Measurements from ENCODE around the gene THADA.
"Not testable (repeated sequence)": the region's sequence is repeated elsewhere in the genome, so short reads cannot be mapped to it uniquely, and the experiment has no call there.

THADA gene

DNA sequence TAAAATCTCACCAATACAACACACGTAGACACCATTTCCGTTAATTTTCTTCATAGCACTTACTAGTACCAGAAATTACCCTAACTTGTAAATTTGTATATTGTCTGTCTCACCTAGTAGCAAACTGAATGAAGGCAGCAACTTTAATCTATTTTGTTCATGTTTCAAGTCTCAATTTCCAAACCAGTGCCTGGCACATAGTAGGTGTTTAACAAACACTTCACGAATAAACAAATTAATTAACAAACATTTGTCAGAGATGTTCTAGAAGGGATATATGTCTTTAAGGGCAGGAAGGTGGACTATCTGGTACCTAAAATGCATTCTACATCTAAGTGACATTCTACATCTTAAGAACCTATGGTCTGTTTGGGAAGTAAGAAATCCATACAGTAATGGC, 963 bp downstream of the THADA start:
- DNase-seq (ENCODE audit: low read depth in 3 of 3) = no peak

DNA sequence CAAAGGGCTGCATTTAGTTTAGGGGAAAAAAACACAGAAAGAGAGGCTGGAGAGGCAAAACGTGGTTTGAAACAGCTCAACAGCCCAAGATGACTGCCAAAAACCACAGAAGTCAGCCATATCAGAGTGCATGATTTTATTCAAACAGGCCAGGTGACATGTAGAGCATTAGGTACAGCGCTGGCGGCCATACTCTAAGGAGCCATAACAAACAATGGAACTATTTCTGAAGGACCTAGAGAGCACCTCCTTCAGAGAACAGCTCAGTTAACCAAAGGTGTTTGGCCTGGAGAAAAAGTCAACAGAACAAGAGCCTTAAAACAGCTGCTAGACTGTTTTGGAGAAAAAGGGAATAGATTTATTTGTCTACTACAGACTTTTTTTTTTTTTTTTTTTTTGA, 2.6 kb downstream of the THADA start:
- no peak for DNase-seq (ENCODE audit: low read depth in 3 of 3)

DNA sequence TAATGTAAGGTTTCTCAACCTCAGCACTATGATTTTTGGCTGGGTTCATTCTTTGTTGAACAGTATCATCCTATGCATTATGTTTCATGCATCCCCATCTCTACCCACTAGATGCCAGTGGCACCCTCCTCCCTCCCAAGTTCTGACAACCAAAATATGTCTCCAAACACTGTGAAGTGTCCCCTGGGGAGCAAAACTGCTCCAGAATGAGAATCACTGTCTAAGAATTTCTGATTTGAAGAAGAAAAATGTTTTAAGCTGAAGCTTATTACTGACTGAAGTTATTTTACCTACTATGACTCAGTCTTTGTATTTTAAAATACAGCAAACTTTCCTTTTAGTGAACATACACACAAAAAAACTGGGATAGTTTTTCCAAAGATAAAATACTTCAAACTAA, 3.4 kb downstream of the THADA start:
- DNase-seq (ENCODE audit: low read depth in 3 of 3) = no peak

DNA sequence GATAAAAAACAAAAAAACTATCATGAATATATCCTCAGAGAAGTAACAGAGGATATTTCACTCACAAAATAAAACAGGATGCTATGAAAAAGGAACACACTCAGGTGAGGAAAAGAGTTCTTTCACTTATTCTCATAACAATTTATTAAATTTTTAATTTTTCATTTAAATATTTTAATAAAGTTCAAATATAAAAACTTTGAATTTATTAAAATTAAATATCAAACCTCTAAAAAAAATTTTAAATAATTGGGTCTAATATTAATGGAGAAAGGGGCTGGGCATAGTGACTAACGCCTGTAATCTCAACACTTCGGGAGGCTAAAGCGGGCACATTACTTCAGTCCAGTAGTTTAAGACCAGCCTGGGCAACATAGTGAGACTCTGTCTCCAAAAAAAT, 10.1 kb downstream of the THADA start:
- DNase-seq (ENCODE audit: low read depth in 3 of 3) = no peak

DNA sequence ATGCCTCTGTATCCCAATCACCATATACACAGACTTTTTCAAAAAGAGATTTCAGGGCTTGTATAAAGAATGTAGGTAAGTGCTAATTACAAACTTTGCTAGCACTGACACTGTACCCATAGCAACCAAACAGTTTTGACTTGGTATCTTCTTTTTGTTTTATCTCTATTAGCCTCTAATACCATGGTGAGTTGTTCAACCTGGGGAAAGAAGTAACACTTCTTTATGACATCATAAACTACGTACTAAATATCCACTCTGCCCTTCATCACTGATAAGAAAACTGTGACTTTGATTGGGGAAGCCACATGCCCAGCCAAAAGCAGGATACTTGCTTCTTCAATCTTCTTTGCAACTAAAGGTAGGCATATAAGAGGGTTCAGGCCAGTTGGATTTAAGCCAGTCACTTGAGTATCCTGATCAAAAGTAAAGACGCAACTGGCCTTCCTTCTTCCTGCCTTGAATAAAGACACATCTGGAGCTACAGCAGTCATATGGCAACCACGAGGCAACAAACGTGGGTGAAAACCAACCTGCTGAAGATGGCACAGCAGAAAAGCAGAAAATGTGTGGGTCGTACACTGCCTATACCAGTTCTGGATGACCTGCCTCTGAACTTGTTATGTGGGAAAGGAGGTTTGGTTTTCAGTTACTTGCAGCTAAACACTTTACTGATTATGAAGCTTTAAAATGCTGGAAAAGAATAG, 16.4 kb downstream of the THADA start:
- DNase-seq (ENCODE audit: low read depth in 3 of 3) = no peak

DNA sequence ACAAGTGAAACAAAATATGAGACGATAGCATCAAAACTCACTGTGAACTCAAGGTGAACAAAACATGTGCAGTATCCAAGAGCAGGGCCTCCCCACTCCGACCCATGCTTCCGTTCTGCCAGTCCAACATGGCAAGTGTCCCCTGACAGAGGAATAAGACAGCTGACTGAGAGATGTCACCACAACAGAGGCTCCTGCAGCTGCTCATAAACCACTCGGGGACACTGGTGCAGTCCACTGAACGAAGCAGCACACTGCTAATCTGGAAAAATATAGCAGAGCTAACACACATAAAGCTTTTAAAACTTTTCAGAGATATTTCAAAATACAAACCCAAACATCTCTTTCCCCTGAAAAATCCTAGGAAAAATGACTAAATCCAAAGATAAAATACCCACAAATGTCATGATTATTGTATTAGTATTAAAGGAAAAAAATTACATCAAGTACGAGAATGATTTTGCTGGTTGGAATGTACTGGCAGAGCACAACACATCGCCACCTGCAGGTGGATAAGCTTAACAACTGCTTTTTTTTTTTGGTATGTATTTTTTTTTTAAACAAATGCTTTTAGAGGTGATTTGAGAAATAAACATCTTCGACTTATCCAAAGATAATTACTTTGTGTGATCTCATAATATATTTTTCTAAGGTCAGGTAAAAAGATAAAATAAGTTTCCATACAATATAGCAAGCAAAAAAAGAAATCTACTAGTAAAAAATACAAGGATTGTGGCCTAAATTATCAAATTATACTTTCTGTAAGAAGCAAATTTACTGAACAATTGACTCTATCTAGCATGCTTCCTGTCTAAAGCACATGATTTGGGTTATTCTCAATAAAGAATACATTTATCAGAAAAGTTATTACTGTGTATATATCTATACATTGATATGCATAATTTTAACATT, 18.6 kb downstream of the THADA start:
- no peak for DNase-seq (ENCODE audit: low read depth in 3 of 3)

DNA sequence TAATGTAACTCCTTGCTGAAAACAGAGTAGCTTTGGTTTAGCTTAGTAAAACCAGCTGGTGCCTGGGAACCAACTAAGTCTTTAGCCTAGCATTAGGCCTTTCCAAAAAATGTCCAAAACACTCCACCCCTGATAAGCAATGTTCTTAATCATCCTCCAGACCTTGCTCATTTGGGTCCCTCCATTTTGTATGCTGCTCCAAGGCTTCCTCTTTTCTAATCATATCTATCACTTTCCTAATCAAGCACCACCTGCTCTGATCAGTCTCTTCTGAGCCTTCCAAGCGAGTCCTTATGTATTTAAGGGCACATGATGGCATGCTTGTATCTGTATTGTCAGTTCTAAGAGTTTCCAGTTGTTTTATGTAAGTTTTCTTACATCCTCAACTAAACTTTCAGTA, 23.6 kb downstream of the THADA start:
- DNase-seq (ENCODE audit: low read depth in 3 of 3) = no peak

DNA sequence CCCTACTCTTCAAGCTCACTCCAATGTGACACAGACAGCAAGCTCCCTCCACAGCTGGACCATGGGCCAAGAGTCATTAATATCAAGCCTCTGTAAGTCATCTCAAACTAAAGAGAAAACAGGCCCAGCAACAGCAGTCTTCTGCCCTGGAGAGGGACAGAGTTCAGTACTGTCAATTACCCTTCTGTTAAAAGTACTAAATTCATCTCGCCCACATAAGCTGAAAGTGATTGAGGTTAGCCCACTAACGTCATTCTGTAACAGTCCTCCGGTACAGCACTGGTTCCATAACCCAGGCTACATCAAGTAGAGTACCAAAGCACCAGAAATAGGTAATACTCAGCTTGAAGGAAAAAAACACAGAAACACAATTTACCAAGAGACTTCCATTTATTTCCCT, 25.9 kb downstream of the THADA start:
- no peak for DNase-seq (ENCODE audit: low read depth in 3 of 3)

DNA sequence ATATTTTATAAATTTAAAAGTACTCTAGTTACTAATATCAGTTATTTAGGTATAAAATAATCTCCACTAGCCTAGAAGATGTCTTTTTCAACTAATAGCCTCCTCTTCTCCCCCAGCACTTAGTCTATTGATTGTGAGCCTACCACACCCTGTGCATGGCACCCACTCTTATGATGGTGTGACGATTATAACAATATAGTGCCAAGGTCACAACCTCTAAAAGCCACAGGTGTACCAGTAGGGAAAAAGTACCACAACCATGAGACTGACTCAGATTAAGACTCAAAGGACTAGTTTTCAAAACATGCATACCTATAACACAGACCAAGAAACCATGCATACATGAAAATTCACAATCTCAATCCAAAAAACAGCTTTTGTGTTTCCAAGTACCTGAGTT, 27.6 kb downstream of the THADA start:
- no peak for DNase-seq (ENCODE audit: low read depth in 3 of 3)

DNA sequence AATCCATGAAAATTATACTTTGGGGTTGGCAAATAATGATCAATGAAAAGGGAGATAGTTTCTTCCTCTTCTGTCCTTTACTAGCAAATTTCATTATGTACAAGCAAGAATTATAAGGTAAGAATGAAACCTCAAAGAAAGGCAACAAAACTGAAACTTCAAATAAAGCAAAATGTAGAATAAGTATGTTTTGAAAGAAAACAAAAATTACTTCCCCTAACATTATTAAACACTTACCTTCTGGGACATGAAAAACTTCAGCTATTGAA, 29.4 kb downstream of the THADA start:
- DNase-seq (ENCODE audit: low read depth in 3 of 3) = no peak

DNA sequence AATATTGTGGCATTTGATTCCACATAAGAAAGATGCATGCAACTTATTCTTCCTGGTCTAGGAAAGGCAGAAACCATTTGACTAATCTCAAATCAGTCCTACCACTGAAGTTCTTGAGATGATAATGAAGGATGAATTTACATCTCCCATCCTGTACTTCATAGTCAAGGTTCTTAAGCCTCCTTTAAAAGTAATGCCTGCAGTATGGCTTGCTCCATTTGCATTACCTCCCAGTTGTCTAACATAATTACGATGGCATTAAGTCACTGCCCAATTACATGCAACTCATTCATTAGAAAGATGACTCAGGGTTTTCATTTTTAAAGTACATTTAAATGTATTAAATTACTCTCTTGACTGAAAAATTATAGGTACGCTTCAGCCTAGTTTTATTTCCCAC, 32.2 kb downstream of the THADA start:
- no peak for DNase-seq (ENCODE audit: low read depth in 3 of 3)

DNA sequence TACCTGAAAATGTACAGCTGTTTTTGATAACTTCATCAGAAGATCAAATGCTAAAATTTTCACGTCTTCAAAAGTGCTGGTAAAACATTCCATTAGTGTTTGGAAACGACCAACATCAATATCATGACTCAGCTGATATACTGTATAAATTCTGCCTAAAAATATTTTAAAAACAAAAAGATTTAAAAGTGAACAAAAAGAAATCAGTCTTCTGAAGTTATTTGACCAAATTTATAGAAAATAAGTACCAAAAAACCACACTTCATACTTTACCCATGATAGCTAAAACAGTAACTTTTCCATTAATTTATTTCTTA, 35.6 kb downstream of the THADA start:
- DNase-seq (ENCODE audit: low read depth in 3 of 3) = no peak

DNA sequence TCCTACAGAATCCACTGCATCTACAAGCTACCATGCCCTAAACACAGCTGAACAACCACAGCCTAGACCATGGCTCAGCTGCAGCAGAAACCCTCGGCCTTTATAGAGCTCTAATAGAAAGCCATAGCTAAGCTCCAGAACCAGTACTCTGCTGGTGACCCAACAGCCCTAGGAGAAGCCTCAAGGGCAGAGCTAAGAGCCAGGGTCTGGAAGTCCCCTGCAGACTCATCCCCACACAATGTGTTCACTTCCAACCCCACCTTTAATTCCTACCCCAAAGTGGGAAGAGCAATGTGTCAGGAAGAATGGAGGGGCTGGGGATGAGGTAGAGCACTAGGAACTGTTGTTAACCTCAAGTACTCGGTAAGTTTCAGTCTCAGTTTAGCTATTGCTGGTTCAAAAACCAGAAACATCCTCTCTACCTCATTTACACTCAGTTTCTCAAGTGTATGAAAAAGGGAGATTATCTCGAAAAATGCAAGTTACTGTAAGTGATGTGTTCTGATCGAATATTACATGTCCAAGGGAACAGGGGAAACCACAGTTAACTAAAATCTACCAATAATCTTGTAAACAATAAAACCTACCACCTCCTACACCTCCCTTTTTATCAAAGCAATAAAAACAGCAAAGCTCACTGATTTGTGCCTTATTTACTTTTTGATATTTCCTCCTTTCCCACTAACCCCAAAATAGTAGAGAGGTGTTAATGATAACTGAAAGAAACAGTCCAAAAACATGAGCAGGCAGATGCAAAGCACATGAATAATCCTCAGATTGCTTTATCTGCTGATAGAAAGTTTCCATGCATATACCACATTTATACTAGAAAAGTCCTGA, 36.2 kb downstream of the THADA start:
- DNase-seq (ENCODE audit: low read depth in 3 of 3) = no peak

DNA sequence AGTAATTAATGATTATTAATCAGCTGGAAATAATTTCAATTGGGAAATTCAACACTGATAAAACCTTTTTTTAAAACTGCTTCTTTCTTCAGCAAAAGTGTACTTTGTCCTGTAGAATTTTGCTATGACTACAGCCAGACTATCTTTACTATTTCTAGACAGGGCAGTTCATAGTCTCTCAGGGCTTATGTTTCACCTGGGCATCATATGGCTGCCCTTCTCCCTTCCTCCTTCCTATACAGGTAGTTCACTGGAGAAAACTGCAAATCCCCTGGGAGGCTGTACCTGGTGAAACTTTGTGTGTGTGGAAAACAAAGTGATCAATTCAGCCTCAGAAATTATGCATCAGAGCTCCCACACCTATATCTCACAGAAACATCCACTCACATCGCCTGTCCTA, 38.6 kb downstream of the THADA start:
- no peak for DNase-seq (ENCODE audit: low read depth in 3 of 3)

DNA sequence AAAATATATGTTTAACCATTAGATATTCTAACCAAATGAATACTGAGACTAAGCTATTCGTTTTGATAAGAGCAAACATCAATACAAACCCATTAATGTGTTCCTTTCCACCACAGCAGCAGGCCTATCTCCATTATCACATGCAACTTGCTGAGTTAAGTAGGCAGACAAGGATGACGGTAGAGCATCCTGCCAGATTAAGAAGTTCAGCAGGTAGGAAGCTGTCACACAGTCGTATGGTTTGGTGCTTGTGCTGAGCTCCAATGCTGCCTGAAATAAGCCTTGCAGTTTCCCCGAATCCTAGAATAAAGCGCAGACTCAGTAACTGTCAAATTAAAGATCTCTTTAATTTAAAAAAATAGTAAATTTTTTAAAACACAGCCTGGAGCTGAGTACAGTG, 39.6 kb downstream of the THADA start:
- no peak for DNase-seq (ENCODE audit: low read depth in 3 of 3)

DNA sequence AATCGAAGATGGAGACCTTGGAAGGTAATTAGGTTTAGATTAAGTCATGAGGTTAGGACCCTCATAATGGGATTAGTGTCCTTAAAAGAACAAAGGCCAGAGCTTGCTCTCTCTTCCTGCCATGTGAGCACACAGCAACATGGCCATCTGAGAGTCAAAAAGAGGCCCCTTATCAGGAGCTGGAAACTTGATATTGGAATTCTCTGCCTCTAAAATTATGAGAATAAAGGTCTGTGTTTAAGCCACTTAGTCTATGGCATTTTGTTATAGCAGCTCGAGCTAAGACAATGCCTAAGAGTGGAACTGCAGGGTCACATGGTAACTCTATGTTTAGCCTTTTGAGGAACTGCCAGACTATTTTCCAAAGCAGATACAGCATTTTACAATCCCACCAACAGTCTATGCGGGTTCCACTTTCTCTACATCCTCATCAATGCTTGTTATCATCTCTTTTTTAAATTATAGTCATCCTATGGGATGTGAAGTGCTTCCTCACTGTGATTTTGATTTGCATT, 42.4 kb downstream of the THADA start:
- DNase-seq (ENCODE audit: low read depth in 3 of 3) = no peak

DNA sequence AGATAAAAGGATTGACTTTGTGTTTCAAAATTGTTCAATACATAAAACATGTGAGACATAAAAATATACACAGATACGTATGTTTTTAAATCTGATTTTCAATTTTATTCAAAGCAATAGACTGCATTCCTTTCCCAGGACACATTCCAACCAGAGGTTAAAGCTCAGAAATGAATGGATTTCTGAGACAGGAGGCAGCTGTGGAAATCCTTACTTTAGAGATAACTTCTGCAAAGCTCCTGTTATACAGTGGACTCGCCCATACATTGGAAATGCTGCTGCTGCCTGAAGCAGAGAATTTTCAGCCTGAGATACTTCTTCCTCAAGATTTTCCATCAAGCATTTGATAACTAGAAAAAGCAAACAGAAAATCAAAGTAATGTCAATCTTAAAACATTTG, 43.8 kb downstream of the THADA start:
- DNase-seq (ENCODE audit: low read depth in 3 of 3) = no peak

DNA sequence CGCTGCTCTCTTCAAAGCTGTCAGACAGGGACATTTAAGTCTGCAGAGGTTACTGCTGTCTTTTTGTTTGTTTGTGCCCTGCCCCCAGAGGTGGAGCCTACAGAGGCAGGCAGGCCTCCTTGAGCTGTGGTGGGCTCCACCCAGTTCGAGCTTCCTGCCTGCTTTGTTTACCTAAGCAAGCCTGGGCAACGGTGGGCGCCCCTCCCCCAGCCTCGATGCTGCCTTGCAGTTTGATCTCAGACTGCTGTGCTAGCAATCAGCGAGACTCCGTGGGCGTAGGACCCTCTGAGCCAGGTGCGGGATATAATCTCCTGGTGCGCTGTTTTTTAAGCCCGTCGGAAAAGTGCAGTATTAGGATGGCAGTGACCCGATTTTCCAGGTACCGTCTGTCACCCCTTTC, 47.5 kb downstream of the THADA start:
- not testable (repeated sequence) for DNase-seq (ENCODE audit: low read depth in 3 of 3)

DNA sequence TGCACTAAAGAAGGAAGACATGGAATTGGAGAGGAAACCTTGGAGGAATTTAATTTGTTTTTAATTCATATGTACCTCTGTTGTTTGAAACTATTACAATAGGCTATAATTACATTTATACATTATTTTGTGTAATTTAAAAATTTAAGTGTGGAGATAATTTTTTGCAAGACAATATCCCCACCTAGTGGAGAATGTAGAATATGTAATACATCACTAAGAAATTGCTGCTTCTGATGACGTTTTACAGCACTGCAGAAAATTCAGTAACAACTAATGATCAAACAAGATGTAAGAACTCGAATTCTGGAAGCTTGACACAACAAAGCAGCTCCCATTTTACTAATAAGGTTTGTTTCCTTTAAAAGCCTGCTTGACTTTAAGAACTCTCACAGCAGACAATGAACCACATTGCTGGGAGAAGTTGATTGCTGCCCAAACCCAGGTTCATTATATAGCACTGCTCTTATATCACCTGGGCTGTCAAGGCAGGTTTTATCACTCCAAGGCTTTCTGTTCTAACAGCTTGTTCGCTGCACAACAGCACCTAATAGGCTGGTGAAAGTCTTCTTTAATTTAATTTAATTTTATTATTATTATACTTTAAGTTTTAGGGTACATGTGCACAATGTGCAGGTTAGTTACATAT, 53.4 kb downstream of the THADA start:
- no peak for DNase-seq (ENCODE audit: low read depth in 3 of 3)

DNA sequence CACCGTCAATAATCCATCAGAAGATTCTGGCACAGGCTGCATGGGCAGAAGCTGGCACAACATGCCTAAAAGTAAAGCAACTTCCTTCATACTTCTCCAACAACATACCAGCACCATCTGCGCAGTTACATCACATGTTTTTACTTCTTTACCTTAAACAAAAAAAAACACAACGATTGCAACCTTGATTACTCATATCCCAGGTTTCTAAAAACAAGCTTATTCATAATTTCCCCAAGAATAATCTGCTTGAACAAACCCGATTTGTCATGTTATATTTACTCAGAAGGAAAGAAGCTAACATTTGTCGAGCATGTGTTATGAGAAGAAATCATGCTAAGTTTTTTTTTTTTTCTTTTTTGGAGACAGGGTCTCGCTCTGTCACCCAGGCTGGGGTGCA, 54.7 kb downstream of the THADA start:
- DNase-seq (ENCODE audit: low read depth in 3 of 3) = no peak

DNA sequence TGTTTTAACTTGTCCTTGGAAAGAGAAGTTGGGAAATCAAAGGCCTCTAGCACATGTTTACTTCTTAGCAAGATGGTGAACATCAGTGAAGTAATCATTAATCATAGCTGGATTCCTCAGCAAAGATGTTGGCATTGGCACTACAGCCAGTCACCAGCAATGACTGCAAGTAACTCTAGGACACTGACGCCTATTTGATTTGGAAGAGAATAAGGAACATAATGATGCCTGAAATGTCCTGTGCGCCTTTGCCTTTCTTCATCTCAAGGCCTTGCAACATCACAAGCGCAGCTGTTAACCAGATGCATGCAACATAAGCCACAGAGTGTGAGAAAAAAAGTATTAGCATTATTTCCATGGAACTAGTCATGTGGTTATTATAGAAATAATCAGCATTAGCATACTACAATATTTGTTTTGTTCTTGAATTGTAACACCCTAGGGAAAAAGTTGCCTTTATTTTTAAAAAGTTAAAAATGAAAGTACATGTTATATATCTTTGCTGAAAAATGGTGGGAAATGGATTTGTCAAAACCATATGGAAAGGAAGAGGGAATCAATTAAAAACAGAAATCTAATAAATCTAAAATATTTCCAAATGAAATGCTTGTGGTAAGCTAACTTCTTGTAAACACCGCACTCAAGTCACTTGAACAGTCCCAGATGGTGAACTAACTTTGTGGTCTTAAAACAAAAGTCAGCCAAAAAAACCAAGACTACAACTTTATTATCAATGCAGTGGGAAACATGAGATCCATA, 55.6 kb downstream of the THADA start:
- no peak for DNase-seq (ENCODE audit: low read depth in 3 of 3)

Data from stimulated activated CD4-positive, alpha-beta T cell treated with anti-CD3 and anti-CD28 coated beads, TNF-alpha, amount 100 ng/mL, for 4 hours (primary cell).